ENCODE data around the gene EIF4G3. TPM values are rescaled to one million over a fixed set of nuclear protein-coding genes. Genes with fewer than 3 reads are reported as not detected.
"Not testable (repeated sequence)": the region's sequence is repeated elsewhere in the genome, so short reads cannot be mapped to it uniquely, and the experiment has no call there.

The EIF4G3 gene
- total RNA-seq, 4 donors from 2014 or later, result 56.6 to 131 (median 70.8) TPM

DNA sequence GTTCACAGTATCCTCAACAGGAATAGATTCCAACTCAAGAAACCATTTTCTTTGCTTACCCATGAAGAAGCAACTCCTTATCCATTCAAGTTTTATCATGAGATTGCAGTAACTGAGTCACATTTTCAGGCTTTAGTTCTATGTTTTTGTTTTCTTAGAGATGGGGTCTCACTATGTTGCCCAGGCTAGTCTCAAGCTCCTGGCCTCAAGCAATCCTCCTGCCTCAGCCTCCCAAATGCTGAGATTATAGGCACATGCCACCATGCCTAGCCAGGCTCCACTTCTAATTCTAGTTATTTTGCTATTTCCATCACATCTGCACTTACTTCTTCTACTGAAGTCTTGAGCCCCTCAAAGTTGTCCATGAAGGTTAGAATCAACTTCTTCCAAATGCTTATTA, 246.3 kb downstream of the EIF4G3 start:
- TF ChIP-seq, protein P1, sequence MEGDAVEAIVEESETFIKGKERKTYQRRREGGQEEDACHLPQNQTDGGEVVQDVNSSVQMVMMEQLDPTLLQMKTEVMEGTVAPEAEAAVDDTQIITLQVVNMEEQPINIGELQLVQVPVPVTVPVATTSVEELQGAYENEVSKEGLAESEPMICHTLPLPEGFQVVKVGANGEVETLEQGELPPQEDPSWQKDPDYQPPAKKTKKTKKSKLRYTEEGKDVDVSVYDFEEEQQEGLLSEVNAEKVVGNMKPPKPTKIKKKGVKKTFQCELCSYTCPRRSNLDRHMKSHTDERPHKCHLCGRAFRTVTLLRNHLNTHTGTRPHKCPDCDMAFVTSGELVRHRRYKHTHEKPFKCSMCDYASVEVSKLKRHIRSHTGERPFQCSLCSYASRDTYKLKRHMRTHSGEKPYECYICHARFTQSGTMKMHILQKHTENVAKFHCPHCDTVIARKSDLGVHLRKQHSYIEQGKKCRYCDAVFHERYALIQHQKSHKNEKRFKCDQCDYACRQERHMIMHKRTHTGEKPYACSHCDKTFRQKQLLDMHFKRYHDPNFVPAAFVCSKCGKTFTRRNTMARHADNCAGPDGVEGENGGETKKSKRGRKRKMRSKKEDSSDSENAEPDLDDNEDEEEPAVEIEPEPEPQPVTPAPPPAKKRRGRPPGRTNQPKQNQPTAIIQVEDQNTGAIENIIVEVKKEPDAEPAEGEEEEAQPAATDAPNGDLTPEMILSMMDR (IDR thresholded peaks at IDR 0.05), result no peak
- TF ChIP-seq POLR2A (IDR thresholded peaks at IDR 0.05), result no peak
- Histone ChIP-seq H3K4me3 (no peak overlapping the region), H3K4me1 (no peaks in the 10 kb centered on the region), H3K27ac (no peak overlapping the region), H3K36me3 (no peaks in the 10 kb centered on the region), H3K9me3 (no peaks in the 10 kb centered on the region), H3K27me3 (no peaks in the 10 kb centered on the region)
- no peak for DNase-seq

DNA sequence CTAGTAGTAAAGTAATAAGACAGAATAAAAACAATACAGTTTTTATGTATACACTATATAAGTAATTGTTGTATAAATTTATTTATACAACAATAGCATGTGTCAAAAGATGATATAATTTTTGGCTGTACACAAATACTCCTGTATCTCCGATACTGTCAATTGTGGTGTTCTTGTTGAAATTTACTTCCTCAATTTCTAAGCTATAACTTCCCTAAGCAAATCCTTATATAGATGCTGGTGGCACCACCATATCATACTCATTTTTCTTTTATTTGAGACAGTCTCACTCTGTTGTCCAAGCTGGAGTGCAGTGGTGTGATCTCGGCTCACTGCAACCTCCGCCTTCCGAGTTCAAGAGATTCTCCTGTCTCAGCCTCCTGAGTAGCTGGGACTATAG, 248.6 kb downstream of the EIF4G3 start:
- Histone ChIP-seq H3K4me3 (no peak overlapping the region), H3K36me3 (no peaks in the 10 kb centered on the region), H3K27ac (no peak overlapping the region), H3K9me3 (no peaks in the 10 kb centered on the region), H3K27me3 (no peaks in the 10 kb centered on the region), H3K4me1 (no peaks in the 10 kb centered on the region)
- no peak for TF ChIP-seq POLR2A (IDR thresholded peaks at IDR 0.05)
- TF ChIP-seq, protein P1 (IDR thresholded peaks at IDR 0.05), result no peak
- DNase-seq, result no peak

DNA sequence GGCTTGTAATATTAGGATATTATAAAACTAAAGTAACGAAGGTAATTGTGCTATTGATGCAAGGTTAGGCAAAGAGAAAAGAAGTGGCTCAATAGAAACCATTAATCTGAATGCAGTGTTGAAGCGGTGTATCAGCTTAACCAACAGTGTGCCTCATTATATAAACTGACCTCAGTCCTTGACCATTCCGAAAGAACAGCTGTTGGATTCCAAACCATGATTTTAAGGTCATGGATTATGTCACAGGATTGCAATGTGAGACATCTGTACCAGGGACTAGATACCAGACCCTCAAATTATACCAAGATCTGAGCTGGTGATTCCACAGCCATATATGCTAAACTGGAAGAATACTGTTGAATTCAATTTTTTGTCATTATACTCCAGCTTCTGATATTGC, 255.4 kb downstream of the EIF4G3 start:
- TF ChIP-seq POLR2A (IDR thresholded peaks at IDR 0.05), result no peak
- TF ChIP-seq, protein P1 (IDR thresholded peaks at IDR 0.05), result no peak
- Histone ChIP-seq H3K4me1 (no peaks in the 10 kb centered on the region), H3K9me3 (no peaks in the 10 kb centered on the region), H3K27ac (no peak overlapping the region), H3K36me3 (no peaks in the 10 kb centered on the region), H3K4me3 (no peak overlapping the region), H3K27me3 (no peaks in the 10 kb centered on the region)
- no peak for DNase-seq

DNA sequence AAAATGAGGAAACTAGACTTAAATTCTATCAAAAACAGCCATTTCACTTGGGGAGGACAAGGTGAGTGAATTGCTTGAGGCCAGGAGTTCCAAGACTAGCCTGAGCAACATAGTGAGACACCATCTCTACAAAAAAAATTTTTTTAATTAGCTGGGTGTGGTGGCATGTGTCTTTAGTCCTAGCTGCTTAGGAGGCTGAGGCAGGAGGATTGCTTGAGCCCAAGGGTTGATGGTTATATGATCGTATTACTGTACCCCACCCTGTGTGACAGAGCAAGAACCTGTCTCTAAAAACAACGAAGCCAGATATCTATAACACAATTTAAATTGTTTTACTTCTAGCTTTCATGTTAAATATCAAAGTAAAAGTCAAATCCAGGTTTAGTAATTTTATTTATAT, 263.5 kb downstream of the EIF4G3 start:
- no peak overlapping the region for H3K27ac ChIP-seq
- DNase-seq, result no peak
- H3K27me3 ChIP-seq, result no peaks in the 10 kb centered on the region
- H3K36me3 ChIP-seq, result no peaks in the 10 kb centered on the region
- no peak for TF ChIP-seq POLR2A (IDR thresholded peaks at IDR 0.05)
- TF ChIP-seq, protein P1 (IDR thresholded peaks at IDR 0.05), result no peak
- H3K4me3 ChIP-seq, result no peak overlapping the region
- H3K4me1 ChIP-seq, result no peaks in the 10 kb centered on the region
- H3K9me3 ChIP-seq, result no peaks in the 10 kb centered on the region

DNA sequence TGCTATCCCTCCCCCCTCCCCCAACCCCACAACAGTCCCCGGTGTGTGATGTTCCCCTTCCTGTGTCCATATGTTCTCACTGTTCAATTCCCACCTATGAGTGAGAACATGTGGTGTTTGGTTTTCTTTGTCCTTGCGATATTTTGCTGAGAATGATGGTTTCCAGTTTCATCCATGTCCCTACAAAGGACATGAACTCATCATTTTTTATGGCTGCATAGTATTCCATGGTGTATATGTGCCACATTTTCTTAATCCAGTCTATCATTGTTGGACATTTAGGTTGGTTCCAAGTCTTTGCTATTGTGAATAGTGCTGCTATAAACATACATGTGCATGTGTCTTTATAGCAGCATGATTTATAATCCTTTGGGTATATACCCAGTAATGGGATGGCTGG, 269.2 kb downstream of the EIF4G3 start:
- not testable (repeated sequence) for DNase-seq, H3K36me3 ChIP-seq, H3K9me3 ChIP-seq, H3K4me3 ChIP-seq, H3K27ac ChIP-seq, H3K27me3 ChIP-seq, H3K4me1 ChIP-seq

DNA sequence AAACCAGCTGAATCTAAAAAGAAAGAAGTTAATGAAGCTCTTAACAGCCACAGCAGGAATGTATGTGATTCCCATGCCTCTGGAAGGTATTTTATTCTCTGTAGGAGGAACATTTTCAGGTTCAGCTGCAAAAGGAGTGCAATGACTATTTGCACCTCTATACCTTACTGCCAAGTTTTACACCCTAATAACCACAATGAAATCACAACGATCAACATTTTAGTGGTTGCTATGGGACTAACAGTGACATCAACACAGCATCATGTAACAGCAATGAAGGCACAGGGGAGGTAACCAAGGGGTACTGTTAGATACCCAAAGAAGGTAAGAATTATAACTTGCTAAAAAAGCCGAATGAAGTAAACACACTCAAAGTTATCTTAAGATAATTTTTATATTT, 273.3 kb downstream of the EIF4G3 start:
- Histone ChIP-seq H3K9me3 (no peaks in the 10 kb centered on the region), H3K27me3 (no peaks in the 10 kb centered on the region), H3K4me1 (no peaks in the 10 kb centered on the region), H3K27ac (no peak overlapping the region), H3K4me3 (no peak overlapping the region), H3K36me3 (peaks cover 0 to 5% (median 0%) of the 10 kb centered on the region in 3 donors)
- DNase-seq, result no peak
- TF ChIP-seq, protein P1 (IDR thresholded peaks at IDR 0.05), result no peak
- no peak for TF ChIP-seq POLR2A (IDR thresholded peaks at IDR 0.05)
